DMS79 treated with DMSO at 0.1 percent for 48 hours (cell line): ENCODE results near the gene ASPSCR1.
"Not testable (repeated sequence)": the region's sequence is repeated elsewhere in the genome, so short reads cannot be mapped to it uniquely, and the experiment has no call there.

ENCODE experiments used
- DNase-seq: peaks from one replicate; lab custom pipeline; 2025; lab: John Stamatoyannopoulos, UW

ASPSCR1 gene

GRCh38 chr17:81960130-81960958 is 17.1 kb upstream of the ASPSCR1 start:
- DNase-seq, result no peak

GRCh38 chr17:81961087-81961511 is 16.3 kb upstream of the ASPSCR1 start, which contains the start of gene NOTUM:
Gene NOTUM, minus strand, starts transcription at chr17:81961187. Its CDS starts 278 bp downstream, at chr17:81960909.
- DNase-seq, result no peak

- no peak for DNase-seq
Measured at GRCh38 chr17:81961521-81962498, 15.6 kb upstream of the ASPSCR1 start.

DNA sequence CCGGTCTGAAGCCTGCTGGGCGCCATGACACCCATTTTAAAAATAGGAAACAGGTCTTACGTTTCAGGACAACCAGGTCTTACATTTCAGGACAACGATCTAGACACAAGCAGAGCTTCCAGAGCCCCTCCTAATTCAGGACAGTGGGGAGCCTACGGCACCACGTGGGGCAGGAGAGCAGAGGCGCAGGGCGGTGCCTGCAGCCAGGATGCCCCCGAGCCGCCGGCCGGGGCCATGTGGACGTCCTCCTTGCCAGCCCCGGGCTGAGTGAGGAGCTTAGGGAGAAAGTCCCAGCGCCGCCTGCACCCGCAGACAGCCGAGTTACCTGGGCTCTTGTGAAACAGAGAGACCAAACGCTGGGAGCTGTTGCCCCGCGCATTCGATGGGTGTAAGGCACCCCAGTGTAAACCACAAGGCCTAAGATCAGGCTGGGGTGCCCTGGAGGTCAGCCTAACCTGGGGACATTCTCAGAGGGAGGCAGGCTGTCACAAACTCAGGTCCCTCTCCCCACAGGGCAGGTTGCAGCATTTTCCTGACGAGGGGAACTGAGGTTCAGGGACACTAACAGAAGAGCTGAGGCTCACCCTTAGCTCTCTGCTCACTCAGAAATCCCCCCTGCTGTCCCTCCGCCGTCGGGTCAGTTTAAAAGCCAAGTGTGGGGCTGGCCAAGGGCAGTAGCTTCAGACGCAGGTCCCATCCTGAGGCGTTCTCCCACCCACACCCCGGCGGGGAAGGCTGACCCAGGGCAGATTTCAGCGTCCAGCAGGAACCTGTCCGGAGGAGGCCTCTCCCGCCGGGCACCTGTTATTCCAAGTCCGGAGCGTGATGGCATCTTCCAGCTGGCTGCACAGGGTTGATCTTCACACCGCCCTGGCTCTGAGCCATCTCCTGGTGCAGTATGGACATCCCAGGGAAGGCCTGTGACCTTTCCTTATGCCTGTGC is 14.7 kb upstream of the ASPSCR1 start:
- DNase-seq, result no peak

DNA sequence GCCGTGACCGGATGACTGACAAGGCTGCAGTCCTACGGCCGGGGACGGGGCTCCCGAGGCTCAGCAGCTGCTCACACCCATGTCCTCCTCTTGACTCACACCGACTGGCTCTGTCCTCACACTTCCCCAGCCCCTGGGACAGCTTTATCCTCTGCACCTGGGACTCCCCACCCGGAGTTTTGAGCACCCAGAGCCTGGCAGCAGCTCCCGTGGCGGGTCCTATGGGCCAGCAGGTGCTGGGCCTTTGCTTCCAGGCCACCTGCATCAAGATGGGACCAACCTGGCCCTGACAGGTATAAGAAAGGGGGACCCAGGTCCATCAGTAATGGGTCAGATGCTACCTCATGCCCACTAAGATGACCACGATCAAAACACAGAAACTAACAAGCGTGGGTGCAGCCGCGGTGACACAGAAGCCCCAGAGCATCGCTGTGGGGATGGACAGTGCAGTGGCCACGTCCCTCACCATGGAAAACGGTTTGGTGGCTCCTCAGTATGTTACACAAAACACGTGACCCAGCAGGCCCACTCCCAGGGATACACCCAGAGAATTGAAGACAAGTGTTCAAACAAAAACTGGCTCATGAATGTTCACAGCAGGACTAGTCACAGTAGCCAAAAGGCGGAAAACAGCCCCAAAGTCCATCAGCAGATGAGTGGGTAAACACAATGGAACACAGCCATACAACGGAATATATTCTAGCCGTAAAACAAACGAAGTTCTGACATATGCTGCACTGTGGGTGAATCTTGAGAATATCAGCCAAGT is 13.2 kb upstream of the ASPSCR1 start:
- no peak for DNase-seq

DNA sequence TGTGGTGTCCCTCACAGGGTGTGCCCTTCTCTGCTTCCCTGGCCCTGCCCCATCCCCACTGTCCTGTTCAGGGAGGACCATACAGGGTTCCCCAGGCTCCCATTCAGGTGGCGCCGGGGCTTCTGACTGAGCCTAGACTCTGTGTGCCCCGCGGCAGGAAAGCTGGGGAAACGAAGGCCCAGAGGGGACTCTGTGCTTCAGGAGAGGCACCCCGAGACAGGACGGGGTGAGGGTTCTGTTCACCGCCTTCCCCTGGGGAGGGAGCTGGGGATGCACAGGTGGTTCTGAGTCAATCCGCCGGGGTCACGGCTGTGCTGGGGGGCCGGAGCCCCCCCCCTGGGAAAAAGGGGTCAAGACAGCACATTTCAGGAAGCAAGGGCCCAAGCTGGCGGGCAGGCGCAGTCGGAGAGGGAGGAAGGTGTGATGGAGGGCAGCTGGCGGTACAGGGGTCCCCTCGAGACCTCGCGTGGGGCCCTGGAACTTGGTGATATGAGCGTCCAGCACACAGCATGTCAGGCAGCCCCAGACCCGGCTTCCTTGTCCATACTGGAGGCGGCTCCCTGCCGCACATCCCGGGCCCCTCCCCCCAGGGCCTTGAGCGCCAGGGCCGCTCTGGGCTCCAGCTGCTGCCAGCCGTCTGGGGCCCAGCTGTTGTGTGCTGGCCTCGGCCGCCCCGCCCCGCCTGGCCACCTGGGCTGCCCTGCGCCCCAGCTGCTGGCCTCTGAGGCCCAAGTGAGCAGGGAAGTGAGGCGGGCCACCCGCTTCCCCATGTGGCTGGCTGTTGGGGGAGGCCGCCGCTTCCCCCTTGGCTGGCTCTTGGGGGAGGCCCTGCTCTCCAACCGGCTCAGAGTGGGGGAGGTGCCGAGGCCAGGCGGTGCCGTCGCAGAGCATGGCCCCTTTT is 10.8 kb upstream of the ASPSCR1 start:
- DNase-seq, result no peak

DNA sequence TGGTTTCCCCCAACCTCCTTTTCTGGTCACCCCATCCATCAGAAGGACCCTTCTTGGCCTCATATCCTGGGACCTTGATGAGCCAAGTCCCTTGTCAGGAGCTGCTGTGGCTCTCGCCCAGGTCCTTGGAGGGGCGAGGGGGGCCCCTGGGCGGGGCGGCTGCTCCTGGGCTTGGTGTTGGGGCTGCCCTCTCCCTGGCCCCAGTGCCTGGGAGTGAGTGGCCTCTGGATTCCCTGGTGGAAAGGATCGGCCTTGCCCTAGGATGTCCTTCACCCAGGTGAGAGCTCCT is 10.2 kb upstream of the ASPSCR1 start:
- no peak for DNase-seq

DNA sequence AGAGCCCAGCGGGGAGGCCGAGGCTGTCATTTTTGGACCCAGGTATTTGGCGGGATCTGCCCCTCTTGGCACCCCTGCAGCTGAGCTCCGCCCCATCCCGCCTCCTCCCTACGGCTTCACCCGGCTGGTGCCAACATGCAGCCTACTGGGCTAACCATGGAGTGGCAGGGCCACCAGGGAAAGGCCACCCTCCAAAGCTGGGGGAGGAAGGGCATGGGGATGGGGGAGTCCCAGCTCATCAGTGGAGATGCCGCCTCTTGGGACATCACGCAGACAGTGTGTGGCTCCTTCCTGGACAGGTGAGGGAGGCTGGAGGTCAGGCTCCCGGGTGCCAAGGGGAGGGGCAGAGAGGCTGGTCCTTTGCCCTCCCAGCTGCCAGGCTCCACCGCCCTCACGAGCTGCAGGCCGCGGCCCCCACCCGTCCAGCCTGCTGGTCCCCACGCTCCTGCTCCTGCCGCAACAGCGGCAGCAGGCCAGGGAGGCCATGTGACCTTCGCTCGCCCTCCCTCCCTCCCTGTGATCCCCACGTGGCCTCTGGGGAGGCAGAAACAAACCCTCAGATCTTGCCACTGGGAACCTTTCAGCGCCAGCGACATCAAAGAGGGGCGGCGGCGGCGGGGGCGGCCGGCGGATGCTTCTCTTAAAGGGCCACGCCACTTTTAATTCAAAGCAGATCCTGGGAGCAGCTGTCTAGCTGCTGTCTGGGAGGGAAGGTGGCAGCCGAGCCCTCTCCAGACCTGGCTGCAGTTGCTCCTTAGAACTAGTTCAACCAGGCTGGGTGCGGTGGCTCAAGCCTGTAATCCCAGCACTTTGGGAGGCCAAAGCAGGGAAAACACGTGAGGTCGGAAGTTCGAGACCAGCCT is 9.7 kb upstream of the ASPSCR1 start:
- DNase-seq, result peak; percentile 25

DNA sequence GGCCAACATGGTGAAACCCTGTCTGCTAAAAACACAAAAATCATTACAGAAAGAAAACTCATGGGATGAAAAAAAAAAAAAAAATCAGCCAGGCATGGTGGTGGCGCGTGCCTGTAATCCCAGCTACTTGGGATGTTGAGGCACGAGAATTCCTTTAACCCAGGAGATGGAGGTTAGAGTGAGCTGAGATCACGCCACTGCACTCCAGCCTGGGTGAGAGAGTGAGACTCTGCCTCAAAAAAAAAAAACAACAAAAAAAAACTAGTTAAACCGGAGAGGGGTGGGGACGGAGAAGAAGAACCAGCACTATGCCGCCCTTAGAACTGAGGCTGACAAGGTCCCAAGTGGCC is 9.1 kb upstream of the ASPSCR1 start:
- no peak for DNase-seq

GRCh38 chr17:81968850-81969812 is 8.3 kb upstream of the ASPSCR1 start:
- no peak for DNase-seq

GRCh38 chr17:81973432-81973831 is 4.0 kb upstream of the ASPSCR1 start:
- DNase-seq, result no peak

DNA sequence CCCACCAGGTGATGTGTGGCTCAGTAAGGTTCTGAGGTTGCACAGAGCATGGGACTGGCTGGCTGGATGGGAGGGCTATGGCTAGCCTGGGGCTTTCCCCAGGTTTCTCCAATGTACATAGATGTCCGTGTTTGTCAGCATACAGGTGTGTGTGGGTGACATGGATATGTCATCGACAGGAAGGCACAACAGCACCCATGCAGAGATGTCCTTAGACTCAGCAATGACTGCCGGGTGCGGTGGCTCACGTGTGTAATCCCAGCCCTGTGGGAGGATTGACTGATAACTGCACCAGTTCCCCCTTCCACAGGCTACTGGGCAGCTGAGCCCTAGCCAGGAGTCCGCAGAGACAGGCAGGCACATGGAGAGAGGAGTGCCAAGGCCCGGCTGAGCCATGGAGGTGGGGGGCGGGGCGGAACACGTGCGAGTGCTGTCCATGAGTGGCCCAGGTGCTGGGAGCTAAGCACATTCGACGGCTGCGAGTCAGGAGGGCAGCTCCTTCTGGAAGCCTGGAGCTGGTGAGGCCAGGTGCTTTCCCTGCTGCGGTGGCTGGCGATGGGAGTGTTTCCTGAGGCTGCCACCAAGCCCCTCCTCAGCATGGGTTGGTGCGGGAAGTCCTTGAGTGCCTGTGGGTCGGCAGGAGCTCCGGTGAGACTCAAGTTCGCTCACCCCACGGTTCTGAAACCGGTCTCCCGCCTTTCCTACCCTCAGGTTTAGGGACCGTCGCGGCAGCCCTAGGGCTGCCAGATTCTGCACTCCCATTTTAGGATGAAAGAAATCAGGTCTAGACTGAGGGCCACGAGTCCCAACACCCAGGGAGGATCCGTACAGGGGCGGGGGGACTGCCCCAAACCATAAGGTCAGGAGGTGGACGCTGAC is 858 bp upstream of the ASPSCR1 start:
- peak; percentile 17 for DNase-seq

GRCh38 chr17:81978524-81979298 is 1.3 kb downstream of the ASPSCR1 start:
- DNase-seq, result no peak

DNA sequence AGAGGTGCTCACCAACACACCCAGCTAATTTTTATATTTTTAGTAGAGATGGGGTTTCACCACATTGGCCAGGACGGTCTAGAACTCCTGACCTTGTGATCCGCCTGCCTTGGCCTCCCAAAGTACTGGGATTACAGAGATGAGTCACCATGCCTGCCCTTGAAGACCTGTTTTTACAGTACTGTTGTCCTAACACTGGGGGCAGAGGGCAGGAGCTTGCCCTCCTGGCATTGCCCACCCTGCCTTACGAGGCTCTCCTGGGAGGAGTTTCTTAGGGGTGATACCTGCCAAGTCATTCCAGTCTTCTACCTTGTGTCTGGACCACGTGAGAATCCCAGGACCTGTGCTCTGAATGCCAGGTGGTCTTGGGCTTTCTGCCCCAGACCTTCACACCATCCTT is 2.7 kb downstream of the ASPSCR1 start:
- DNase-seq, result no peak

DNA sequence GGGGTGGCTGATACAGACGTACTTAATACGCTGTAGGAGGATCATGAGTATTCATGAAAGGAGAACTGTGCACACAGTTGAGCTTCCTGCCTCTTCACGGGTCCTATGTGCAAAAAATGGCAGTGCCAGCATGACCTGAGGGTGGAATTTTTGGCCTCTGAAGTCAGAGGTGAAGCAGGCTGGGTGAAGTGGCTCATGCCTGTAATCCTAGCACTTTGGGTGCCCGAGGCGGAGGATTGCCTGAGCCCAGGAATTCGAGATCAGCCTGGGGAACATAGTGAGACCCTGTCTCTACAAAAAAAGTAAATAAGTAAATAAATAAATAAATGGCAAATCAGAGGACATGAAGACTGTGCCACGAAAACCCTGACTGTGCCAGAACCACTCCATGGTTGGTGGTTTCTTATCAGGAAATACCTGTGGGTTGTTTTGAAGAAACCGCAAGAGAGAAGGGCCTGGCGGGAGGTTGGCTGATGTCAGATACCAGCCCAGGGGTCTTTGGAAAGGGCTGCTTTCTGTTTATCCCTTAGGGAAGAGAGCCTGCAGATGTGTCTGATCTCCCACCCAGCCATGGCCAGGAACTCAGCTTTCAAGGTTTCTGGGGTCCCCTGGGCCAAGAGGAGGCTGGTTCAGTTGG is 3.4 kb downstream of the ASPSCR1 start:
- peak; percentile 16 for DNase-seq

GRCh38 chr17:81981511-81981910 is 4.1 kb downstream of the ASPSCR1 start:
- not testable (repeated sequence) for DNase-seq
